Measurements from ENCODE around the gene CATSPERE.

CATSPERE gene

DNA sequence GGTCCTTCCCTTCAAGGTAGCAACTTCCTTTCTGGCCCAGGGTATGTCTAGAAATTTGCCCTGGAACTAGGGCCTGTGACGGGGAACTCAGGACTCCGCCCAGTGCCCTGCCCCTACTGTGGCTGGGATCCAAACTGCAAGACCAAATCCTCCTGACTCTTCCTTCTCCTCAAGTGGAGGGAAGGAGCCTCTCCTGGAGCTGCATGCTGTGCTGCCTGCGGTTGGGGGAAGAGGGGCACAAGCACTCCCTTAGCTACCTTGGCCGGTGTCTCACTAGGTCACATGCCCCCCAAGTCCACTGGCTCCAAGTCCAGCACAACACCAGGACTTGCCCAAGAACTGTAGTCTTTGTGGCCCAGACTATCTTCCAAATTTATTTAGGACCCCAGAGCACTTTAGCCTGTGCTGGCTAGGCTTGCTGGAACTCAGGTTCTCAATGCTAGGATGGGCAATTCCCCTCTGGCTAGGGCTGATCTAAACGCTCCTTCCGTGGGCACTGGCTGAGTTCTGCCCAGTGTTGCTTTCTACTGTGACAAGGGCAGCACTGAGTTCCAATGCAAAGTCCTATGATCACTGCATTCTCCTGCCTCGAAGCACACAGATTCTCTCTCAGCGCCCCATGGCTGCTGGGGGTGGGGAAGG is 21.6 kb upstream of the CATSPERE start:
- no peak overlapping the region for H3K27ac Mint-ChIP-seq

DNA sequence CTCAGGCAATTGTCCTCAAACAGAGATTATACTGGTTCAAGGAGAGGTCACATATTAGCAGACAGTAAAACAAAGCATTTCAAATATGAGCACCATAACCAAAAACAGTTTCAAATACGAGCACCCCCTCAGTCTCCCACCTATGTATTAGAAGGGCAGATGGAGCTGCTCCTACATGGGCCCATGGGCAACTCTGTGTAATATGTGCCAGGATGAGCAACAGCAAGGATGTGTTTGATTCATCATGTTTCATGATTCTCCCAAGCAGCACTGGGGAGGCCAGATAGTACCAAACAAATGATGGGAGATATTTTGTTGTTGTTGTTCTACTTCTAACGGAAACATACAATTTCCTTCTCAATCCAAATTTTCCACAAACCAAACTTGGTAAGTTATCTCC is 18.2 kb upstream of the CATSPERE start:
- Mint-ChIP-seq H3K9me3 (no peaks in the 10 kb centered on the region), H3K4me1 (ENCODE audit: low read depth) (peaks cover 26% of the 10 kb centered on the region), H3K4me3 (no peak overlapping the region), H3K27me3 (ENCODE audit: low read depth) (no peaks in the 10 kb centered on the region), H3K27ac (no peak overlapping the region), H3K36me3 (ENCODE audit: low read depth) (peaks cover 6% of the 10 kb centered on the region)

More for the DNA sequence above, 21.6 kb upstream of the CATSPERE start:
- peaks cover 14% of the 10 kb centered on the region for H3K36me3 Mint-ChIP-seq (ENCODE audit: low read depth)
- no peak overlapping the region for H3K4me3 Mint-ChIP-seq
- no peaks in the 10 kb centered on the region for H3K9me3 Mint-ChIP-seq
- H3K27me3 Mint-ChIP-seq (ENCODE audit: low read depth), result no peaks in the 10 kb centered on the region
- peaks cover 18% of the 10 kb centered on the region for H3K4me1 Mint-ChIP-seq (ENCODE audit: low read depth)

DNA sequence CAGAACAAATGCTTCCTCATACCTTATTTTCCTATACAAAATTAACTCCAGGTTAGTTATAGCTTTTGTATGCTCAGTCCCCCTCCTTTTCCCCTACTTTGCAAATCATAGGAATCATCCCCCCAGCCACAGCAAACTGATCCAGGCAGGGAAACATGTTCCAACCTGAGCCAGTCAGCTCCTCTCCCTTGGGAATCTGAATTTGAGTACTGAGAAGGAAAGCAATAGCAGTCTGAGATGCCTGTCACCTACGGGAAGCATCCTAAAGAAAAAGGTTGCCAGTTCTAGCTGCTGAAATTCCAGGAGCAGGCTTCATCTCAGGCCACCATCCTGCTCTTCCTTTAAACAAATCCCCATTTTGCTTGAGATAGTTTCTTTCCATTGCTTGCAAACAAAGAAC is 16.2 kb upstream of the CATSPERE start:
- peaks cover 15% of the 10 kb centered on the region for H3K36me3 Mint-ChIP-seq (ENCODE audit: low read depth)
- H3K4me1 Mint-ChIP-seq (ENCODE audit: low read depth), result peaks cover 33% of the 10 kb centered on the region
- no peak overlapping the region for H3K27ac Mint-ChIP-seq
- H3K9me3 Mint-ChIP-seq, result no peaks in the 10 kb centered on the region
- no peaks in the 10 kb centered on the region for H3K27me3 Mint-ChIP-seq (ENCODE audit: low read depth)
- no peak overlapping the region for H3K4me3 Mint-ChIP-seq

DNA sequence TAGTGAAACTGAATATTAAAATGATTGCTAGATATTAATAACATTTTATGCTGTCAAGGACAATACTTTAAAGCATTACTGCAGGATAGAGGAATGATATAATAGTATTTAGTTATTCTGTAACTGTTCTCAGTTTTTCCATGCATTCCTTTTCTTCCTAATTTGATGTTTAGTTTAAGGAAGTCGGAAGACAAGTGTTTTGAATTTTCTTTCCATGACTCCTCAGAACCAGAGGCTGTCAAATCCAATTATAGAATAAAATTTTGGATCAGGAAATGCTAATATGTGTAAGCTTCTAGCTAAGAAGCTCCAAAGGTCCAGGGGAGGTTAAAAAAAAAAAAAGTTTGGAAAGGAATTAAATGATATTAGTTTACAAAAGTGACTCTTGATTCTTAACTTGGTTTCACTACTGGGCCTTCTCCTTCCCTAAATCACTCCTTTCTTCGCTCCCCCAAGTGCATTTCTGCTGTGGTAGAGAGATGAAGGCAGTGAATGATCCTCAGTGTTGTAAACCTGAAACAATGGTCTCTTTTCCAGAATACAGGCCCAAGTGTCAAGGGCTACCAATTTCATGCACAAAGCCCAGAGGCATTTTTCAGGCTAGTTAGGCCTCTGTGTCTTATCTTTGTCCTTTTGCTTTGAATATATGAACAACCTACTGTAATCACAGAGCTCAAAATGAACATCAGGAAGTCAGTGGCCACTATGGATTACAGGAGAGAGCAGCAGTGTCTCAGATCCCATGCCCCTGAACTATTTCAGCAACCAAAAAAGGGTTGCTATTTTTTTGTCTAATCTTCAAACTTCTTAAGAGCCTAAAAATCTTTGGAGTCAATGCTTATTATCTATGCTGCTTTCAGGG is 15.5 kb upstream of the CATSPERE start:
- H3K27ac Mint-ChIP-seq, result peak overlapping the region; percentile 67
- H3K4me3 Mint-ChIP-seq, result no peak overlapping the region
- H3K4me1 Mint-ChIP-seq (ENCODE audit: low read depth), result peaks cover 39% of the 10 kb centered on the region
- H3K36me3 Mint-ChIP-seq (ENCODE audit: low read depth), result peaks cover 18% of the 10 kb centered on the region
- H3K9me3 Mint-ChIP-seq, result no peaks in the 10 kb centered on the region
- H3K27me3 Mint-ChIP-seq (ENCODE audit: low read depth), result no peaks in the 10 kb centered on the region

DNA sequence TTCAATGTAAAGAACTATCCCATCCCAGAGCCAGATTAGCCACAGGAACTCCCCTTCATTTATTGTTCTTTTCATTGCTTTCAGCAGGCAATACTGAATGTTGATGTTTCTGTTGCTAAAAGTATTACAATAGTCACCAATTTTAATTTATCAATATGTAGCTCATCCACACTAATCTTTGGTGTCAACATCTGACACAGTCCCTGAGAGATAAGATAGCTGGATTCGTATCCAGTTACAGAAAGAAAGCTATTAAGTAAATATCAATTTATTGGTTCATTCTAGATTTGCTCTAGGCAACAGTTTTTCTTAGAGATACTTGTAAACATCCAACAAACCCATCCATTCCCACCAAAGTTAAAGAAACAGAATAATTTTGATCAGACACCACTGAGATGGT is 14.0 kb upstream of the CATSPERE start:
- Mint-ChIP-seq H3K27me3 (ENCODE audit: low read depth) (no peaks in the 10 kb centered on the region), H3K4me1 (ENCODE audit: low read depth) (peaks cover 39% of the 10 kb centered on the region), H3K9me3 (no peaks in the 10 kb centered on the region), H3K36me3 (ENCODE audit: low read depth) (peaks cover 19% of the 10 kb centered on the region), H3K4me3 (no peak overlapping the region), H3K27ac (no peak overlapping the region)

DNA sequence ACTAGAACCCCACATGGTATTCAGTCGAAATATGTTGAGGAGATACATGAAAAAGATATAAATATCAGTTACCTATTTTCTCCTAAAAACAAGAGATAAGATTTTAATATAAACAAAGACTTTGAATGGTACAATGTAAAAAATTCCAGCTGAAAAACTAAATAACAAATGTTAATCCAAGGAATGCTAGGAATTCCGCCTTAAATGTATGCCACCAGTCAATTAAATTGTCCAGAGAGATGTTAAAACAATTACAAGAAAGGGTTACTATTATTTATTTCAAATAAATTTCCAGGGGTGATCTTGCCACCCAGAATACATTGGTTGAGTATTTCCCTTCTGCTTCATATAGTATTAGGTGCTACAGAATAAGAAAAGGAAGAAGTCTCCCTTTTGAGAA is 13.5 kb upstream of the CATSPERE start:
- Mint-ChIP-seq H3K27ac (no peak overlapping the region), H3K4me3 (no peak overlapping the region), H3K9me3 (peaks cover 3% of the 10 kb centered on the region), H3K36me3 (ENCODE audit: low read depth) (peaks cover 19% of the 10 kb centered on the region), H3K4me1 (ENCODE audit: low read depth) (peaks cover 43% of the 10 kb centered on the region), H3K27me3 (ENCODE audit: low read depth) (no peaks in the 10 kb centered on the region)

DNA sequence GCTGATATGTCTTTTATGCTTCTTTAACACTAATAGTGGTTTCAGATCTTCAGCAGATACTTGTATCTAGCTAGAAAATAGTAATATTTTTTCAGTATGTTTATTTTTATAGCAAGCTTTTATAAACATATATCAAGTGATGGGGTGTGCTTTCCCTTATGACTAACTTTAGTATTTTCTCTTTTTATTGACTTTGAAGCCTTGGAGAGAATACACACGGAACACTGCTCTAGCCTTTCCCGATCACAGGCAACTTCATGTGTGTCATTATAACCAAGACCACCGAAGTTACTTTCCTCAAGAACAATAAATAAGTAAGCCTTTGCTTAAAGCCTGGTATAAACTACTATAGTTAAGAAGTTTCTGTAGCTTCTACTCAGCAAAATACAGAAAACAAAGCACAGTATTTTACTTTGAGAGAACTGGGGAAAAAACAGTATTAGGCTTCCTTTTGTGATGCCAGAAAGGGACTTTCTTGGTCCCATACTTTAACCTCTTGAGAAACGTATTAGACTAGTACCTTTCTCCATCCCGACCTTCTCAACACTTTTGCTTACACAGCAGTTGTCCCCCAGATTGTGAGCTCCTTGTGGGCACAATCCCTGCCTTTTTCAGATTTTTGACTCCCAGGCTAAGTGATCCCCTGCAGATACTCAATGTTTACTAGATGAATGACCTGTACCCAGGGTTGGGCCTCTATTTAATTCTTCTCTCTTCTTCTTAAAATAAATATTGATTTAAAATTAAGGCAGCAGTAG is 12.6 kb upstream of the CATSPERE start:
- Mint-ChIP-seq H3K4me3 (peak overlapping the region; percentile 18), H3K36me3 (ENCODE audit: low read depth) (peaks cover 19% of the 10 kb centered on the region), H3K27ac (no peak overlapping the region), H3K4me1 (ENCODE audit: low read depth) (peaks cover 43% of the 10 kb centered on the region), H3K9me3 (peaks cover 3% of the 10 kb centered on the region), H3K27me3 (ENCODE audit: low read depth) (no peaks in the 10 kb centered on the region)

DNA sequence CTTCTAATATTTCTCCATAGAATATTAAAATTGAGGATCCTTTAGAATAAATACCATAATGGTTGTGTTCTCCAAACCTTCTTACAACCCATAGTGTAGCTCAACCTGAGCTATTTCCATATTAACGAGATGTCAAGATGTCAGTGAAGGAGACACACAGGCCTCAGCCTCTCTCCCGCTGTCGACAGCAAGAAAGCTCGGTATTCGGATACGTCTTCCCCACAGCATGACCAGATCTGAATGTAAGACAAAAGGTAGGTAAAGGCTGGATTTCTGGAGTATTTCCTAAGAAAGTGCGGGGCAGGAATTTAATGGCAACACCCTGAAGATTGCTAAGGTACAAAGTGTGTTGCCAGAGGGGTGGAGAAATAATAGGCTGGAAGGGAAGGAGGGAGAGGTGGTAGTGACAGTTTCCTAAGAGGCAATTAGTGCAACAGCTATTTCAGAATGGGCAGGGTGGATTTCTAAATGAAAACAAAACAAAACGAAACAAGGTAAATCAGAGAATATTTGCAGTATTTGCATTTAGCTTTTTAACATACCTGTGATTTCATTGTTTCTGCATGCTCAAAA is 11.1 kb upstream of the CATSPERE start:
- peaks cover 41% of the 10 kb centered on the region for H3K4me1 Mint-ChIP-seq (ENCODE audit: low read depth)
- H3K4me3 Mint-ChIP-seq, result peak overlapping the region; percentile 97
- peak overlapping the region; percentile 98 for H3K27ac Mint-ChIP-seq
- H3K9me3 Mint-ChIP-seq, result peaks cover 3% of the 10 kb centered on the region
- H3K27me3 Mint-ChIP-seq (ENCODE audit: low read depth), result no peaks in the 10 kb centered on the region
- peaks cover 17% of the 10 kb centered on the region for H3K36me3 Mint-ChIP-seq (ENCODE audit: low read depth)

DNA sequence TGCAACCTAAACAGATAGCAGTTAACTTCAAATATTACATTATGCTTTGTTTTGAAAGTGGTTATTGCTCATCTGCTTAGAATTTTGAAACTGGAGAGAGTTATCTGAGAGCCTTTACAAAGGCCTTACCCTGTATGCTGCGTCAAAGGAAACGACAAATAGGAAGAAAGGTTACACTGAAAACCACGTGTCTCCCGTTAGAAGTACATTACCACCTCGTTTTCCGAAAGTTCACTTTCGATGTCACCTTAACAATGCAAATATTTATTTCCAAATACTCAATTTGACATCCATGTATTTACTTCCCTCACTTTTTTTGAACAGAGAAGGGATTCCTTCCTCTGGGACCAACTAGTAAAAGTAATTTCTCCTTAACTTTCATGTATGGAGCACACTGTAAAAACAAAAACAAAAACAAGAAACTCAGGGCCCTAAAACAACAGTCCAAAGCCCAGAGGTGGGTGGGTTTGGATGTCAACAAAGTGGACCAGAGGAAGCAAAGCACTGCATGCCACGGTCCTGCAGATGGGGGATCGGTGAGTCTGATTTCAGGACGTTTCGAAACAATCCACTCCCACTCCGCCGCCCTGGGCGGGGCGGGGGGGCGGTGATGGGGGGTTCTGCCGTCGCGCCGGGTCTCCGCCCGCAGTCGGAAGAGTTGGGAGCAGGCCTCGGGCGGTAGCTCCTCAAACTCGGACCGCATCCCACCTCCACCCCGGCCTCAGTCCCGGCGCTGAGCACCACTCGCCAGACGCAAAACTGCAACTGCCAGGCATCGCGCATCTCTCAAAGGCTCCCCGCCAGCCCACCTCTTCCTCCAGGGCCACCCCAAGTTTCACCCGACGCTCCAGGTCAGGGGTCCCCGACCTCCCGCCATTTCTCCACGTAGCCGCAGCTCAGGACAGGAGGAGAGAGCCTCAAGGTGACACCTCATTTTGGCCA is 10.2 kb upstream of the CATSPERE start:
- Mint-ChIP-seq H3K27me3 (ENCODE audit: low read depth) (no peaks in the 10 kb centered on the region), H3K4me1 (ENCODE audit: low read depth) (peaks cover 38% of the 10 kb centered on the region), H3K36me3 (ENCODE audit: low read depth) (peaks cover 17% of the 10 kb centered on the region), H3K9me3 (peaks cover 3% of the 10 kb centered on the region), H3K4me3 (peak overlapping the region; percentile 97), H3K27ac (peak overlapping the region; percentile 98)

DNA sequence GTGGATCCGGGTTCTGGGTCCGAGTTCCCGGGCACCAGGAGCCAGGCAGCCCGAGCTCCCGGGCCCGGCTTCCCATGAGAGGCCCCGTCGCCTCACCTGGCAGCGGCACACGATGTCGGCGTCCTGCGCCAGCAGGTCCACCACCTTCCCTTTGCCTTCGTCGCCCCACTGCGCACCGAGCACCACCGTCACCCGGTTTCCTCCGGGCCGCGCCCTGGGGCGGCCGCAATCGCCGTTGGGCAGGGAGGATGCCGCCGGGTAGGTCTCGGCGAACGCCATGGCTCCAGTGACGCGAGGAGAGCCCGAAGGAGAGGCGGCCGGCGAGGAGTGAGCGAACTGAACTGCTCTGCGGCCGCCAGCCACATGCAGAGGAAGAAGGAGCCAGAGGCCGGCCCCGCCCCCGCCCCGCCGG is 9.5 kb upstream of the CATSPERE start, which contains the start of gene ADSS2:
Gene ADSS2, minus strand, starts transcription at position 371 of the 412 bp plus-strand sequence. Its CDS starts 92 bp downstream, at position 279.
- peaks cover 14% of the 10 kb centered on the region for H3K36me3 Mint-ChIP-seq (ENCODE audit: low read depth)
- peaks cover 34% of the 10 kb centered on the region for H3K4me1 Mint-ChIP-seq (ENCODE audit: low read depth)
- peaks cover 3% of the 10 kb centered on the region for H3K9me3 Mint-ChIP-seq
- peak within 1 kb of the TSS; percentile 98 for H3K27ac Mint-ChIP-seq
- H3K27me3 Mint-ChIP-seq (ENCODE audit: low read depth), result no peaks in the 10 kb centered on the region
- H3K4me3 Mint-ChIP-seq, result peak within 1 kb of the TSS; percentile 97

DNA sequence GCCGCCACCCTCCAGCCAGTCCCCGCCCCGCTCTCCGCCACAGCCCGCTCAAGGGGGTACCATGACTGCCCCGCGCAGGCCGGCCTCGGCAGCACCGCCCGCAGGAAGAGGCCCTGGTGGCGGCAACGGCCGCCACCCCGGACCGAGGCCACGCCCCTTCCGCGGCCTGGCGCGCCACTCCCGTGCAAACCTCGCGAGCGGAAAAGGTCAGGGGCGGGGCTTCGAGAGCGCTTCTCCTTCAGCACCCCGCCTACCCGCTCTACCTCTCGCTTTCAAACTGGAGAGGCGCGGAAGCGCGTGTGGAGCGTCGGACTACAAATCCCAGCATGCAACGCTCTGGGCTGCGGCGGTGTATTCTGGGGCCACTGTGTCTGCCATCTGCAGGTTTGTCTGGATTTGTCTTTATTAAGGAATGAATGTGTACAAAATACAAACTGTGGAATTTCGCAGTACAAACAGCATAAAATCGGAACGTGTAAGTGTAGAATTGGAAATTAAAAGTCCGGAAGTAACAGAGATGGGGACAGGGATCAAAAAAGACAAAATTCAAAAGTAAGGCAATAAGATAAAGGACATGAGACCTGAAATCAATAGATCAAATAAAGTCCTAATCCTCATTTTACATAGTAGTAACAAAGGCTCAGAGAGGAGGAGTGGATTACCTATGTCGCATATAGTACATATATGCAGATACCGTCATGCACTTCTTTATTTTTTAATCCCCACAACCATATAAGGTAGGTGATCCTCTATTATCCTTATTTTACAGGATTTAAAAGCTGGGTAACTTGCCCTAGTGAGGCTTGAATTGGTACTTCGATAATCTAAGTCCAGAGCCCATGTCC is 8.9 kb upstream of the CATSPERE start:
- no peaks in the 10 kb centered on the region for H3K27me3 Mint-ChIP-seq (ENCODE audit: low read depth)
- peaks cover 31% of the 10 kb centered on the region for H3K4me1 Mint-ChIP-seq (ENCODE audit: low read depth)
- peak overlapping the region; percentile 98 for H3K27ac Mint-ChIP-seq
- H3K9me3 Mint-ChIP-seq, result peaks cover 3% of the 10 kb centered on the region
- peaks cover 13% of the 10 kb centered on the region for H3K36me3 Mint-ChIP-seq (ENCODE audit: low read depth)
- peak overlapping the region; percentile 97 for H3K4me3 Mint-ChIP-seq

DNA sequence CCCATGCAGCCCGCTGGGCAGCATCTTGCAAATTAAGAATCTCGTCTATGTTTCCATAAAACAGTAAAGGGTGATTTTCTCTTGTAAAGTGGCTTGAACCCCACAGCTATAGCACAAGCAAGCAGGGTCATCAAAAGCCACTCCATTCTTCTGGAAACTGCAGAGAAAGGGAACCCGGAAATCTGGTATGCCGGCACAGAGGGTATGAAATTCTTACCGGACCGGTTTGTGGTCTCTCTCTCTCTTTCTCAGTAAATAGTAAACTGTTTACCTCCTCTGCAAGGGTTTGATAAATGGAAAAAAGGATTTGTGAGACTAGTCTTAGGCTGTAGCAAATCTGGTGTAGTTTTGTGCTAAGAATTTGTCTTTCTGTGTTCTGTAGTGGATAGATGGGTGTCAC is 6.7 kb upstream of the CATSPERE start:
- H3K27me3 Mint-ChIP-seq (ENCODE audit: low read depth), result no peaks in the 10 kb centered on the region
- H3K9me3 Mint-ChIP-seq, result peaks cover 3% of the 10 kb centered on the region
- peaks cover 11% of the 10 kb centered on the region for H3K36me3 Mint-ChIP-seq (ENCODE audit: low read depth)
- H3K4me3 Mint-ChIP-seq, result no peak overlapping the region
- H3K27ac Mint-ChIP-seq, result no peak overlapping the region
- H3K4me1 Mint-ChIP-seq (ENCODE audit: low read depth), result peaks cover 15% of the 10 kb centered on the region

DNA sequence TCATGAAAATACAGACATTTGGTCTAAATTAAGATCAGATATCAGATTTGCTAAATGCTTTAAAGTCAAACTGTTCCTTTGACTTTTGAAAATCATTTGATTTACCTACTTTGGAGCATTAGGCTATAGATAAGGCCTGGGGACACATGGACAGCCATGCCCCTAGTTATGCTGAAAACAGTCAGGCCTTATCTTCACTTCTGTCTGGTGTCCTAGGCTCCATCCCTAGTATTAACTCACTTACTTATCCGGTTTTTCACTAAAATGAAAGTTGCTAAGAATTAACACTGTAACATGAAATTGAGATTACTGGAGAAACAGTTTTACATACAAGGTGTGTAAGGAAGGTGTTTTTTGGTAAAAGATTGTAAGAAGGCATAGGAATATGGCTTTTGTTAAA is 4.5 kb upstream of the CATSPERE start:
- H3K4me3 Mint-ChIP-seq, result no peak overlapping the region
- H3K27me3 Mint-ChIP-seq (ENCODE audit: low read depth), result no peaks in the 10 kb centered on the region
- no peak overlapping the region for H3K27ac Mint-ChIP-seq
- H3K36me3 Mint-ChIP-seq (ENCODE audit: low read depth), result peaks cover 11% of the 10 kb centered on the region
- H3K4me1 Mint-ChIP-seq (ENCODE audit: low read depth), result peaks cover 13% of the 10 kb centered on the region
- peaks cover 12% of the 10 kb centered on the region for H3K9me3 Mint-ChIP-seq

All from T-helper 1 cell treated with Interleukin-12 subunit alpha and Interleukin-12 subunit beta and Interleukin-4 antibody, amounts not matched to agents 30 μg/mL and 1 μg/mL, for 36 hours (primary cell).